Cerebellar nuclear complex (tissue), 1 donor: ENCODE data around the gene THRA.

Source experiments
- DNase-seq, 2 experiments: peaks; one replicate each; lab custom pipeline; 2025; lab: John Stamatoyannopoulos, UW

THRA gene

GRCh38 chr17:40026816-40027613 lies 35.8 kb upstream of the THRA start:
- DNase-seq, result peak; percentile 47 to 57

- no peak for DNase-seq
Measured at GRCh38 chr17:40027614-40028012, 35.2 kb upstream of the THRA start.

GRCh38 chr17:40028595-40028994 lies 34.2 kb upstream of the THRA start:
- no peak for DNase-seq

- DNase-seq, result no peak
Measured at GRCh38 chr17:40031706-40032105, 31.1 kb upstream of the THRA start.

DNA sequence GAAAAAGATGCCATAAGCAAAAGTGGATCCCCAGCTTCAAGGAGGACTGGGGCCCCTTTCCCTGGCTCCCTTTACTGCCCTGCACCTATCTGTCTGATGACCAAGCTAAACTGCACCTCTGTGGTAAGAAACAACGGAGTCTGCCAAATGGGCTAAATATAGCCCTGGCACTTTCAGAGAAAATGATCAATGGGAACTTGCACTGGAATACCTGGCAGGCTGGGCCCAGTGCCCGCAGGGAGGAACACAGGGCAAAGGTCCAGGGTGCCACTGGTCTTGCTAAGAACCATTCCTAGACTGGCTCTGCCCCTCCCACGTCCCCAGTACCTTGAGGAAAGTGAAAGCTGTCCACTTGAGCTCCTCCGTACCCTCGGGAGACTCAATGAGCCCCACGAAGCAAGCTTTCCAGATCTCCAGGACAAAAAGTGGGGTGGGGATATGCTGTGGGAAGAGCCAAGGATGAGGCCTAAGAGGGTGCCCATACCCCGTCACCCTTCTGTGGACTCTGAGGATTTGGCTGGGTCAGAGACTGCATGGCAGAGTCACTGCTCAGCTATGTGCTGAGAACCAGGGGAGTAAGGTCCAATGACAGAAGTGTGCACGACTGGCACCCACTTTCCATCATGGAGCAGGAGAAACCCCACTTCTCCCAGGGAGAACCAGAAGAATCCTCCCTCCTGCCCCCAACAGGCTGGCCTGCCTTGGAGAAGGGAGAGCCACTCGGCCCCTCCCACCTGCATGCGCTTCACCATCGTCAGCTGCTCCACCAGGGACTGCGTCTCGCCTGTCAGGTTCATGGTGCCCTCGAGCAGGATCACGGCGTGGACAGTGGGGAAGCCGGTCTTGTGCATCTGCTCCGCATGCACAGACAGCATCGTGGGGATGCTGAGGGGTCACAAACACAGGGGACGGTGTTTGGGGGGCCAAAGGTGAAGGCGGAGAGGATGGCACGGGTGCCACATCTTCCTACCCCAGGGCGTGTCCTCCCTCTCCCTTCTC lies 30.1 kb upstream of the THRA start:
- no peak for DNase-seq

DNA sequence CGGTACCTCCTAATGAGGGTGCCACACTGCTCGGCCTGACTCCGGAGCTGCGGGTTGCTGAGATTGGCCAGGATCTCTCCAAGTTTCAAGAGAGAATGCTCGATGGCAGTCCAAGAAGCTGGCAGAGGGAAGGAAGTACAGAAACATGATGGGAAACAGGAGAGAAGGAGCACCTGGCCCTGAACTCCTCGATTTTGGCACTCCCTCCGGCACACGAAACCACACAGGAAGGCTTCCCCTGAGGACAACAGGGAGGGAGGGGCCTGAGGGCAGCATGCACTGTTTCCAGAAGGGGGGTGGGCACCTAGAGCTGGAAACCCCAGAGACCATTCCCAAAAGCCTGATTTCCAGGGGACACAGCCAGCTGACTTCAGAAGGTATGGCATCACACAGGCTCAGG lies 29.4 kb upstream of the THRA start:
- no peak for DNase-seq

- DNase-seq, result no peak
Measured at GRCh38 chr17:40034426-40035161, 28.2 kb upstream of the THRA start.

DNA sequence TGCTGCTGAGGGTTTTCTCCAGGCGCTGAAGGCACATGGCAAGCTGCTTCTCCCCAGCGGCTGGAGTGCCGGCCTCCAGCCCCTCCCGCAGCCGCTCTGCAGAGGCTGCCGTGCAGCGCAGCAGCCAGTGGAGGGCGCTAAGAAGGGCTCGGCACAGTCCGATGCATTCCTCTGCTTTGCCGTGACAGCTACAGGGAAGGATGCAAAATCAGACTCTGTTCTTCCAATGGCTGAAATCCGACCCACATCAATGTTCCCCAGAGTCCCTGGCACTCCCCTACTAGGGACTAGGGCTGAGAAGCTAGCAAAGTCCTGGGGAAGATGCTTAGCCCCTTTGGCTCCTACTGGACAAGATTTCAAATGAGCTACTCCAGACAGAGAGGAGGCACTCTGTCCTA lies 27.6 kb upstream of the THRA start:
- peak in 1 of 2 experiments; percentile 26 for DNase-seq

DNA sequence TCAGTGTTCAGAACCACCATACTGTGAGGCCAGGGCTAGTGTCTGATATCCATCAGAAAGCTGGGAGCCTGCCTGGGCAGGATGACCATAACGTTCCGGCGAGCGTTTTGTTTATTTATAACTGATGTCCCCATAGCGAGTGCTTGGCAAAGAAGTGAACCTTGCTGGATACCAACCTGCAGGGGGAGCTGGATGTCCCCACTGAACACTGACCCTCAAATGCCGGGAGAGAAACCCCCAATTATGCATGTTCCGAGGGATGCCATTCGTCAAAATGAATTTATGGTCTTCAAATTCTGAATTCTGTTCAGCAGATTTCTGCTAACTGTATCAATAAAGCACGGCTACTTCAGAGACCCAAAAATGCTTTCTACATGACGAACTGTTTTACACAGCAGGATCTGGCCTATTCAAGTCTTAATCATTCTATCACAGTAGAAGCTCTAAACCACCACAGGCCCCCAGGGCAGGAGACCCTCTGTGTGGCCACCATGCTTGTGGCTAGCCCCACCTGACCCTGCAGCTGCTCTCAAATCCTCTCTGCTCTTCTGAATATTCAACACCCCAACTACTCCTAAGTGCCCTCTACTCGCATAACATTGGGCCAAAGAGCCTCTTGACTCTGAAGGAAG lies 23.8 kb upstream of the THRA start:
- peak in 1 of 2 experiments; percentile 73 for DNase-seq

GRCh38 chr17:40041196-40041595 lies 21.6 kb upstream of the THRA start:
- no peak for DNase-seq

DNA sequence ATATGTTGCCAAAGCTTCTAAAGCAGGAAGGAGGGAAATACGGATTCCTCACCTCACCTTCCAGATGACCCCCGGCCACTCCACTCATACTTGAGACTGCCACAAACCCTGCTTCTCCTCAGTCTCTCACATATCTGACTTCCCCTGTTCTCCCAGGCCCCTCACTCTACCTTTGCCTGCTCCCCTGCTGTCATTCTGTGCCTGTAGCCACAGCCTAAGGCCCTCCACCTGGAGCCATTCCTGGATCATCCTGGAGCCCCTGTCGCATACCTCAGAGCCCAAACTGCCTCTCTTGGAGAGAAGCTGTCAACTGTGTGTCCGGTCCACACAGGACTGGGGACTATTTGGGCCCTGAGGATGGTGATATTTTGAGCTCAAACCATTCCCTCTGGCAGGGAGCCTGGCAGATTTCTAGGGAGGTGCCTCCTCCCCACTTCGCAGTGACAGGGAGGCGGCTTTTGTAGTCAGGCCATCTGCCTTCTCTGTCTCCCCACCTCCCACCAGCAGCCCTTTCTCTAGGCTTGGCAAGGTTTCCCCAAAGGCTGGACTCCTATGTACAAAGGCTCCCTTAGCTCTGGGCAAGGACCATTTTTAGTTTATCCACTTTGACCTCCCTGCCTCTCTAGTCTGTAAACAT lies 6.3 kb upstream of the THRA start:
- peak; percentile 88 for DNase-seq

DNA sequence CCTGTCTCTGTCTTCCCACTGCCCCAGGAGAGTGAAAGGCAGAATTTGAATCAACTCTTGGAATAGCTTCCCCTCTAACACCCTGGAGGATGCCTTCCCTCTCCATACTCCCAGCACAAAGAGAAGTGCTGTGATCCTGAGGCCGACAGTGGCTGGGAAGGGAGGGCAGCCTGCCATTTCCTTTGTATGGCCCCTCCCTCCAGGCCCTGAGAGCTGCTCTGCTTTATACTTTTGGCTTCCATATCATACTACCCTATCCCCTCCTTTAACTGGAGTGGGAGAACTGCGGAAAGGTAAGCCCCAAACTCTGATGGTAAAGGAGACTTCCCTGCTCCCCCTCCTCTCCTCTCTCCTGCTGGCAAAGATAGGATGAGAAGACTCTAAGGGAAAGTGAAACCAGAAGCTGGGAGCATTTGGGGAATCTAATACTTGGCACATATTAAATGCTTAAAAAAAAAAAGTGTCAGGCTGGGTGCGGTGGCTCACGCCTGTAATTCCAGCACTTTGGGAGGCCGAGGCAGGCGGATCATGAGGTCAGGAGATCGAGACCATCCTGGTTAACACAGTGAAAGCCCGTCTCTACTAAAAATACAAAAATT lies 4.5 kb upstream of the THRA start:
- DNase-seq, result no peak

- no peak for DNase-seq
Measured at GRCh38 chr17:40058865-40059264, 3.9 kb upstream of the THRA start.

GRCh38 chr17:40059729-40060475 lies 2.9 kb upstream of the THRA start:
- no peak for DNase-seq

GRCh38 chr17:40060887-40061608 lies 1.7 kb upstream of the THRA start:
- no peak for DNase-seq

- no peak for DNase-seq
Measured at GRCh38 chr17:40061609-40062038, 1.1 kb upstream of the THRA start.

DNA sequence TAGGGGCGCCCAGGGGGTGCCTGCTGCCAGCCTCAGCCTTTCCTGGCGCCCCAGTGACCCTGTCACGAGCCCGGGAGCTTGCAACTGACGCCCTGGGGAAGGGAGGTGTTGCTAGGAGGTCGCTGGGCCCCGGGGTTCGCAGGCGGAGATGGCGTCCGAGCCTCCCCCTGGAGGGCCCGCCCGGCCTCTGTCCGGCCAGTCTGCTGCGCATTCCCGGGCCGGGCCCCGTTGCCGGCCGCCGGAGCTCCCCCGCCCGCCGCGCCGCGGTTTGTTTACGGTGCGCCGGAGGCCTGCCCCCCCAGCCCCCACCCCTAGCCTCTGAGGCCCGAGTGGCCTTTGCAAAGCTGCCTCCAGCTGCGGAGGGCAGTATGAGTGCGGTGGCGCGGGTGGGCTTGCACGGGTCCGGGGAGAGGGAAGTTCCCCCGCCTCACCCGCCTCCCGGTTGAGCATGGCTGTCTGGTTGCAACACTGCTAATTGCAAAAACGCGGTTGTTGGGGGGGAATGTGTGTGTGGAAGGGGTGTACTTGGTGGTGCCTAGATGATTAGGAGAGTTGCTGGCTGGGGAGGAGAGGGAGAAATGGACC lies 514 bp downstream of the THRA start:
- no peak for DNase-seq

DNA sequence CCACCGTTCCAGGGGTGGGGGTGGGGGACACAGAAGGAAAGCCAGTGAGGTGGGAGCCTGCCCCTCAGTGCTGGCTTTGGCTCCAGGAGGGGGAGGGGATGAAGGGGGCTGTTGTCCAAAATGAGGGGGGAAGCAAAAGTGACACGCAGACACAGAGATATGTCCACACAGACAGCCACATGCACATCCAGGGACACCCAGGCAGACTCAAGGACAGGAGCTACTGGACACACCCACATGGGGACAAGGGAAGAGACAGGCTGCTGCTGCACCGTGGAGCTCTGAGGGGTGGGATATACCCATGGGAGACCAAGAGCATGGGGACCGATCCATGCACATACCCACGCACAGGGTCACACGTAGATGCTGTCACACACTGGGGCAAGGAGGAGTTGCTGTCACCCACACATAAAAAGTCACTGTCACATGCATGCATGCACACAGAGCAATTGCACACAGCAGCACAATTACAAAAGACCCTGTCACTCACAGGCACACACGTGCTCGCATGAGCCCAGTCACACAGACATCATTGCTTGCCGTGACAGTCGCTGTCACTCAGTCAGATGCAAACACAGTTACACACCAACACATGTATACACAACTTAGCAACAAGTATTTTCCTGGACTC lies 1.3 kb downstream of the THRA start:
- DNase-seq, result no peak
